NAMALWA (cell line): ENCODE measurements around the gene TRIM28.
A peak's percentile ranks its signal among the peaks of the same experiment; 100 is the strongest.
"Not testable (repeated sequence)": the region's sequence is repeated elsewhere in the genome, so short reads cannot be mapped to it uniquely, and the experiment has no call there.

ENCODE experiments used
- DNase-seq: peaks from one replicate; pipeline ENCODE4 v3.0.0-alpha.2; 2015; ENCODE audit warnings: low spot score

TRIM28 gene

DNA sequence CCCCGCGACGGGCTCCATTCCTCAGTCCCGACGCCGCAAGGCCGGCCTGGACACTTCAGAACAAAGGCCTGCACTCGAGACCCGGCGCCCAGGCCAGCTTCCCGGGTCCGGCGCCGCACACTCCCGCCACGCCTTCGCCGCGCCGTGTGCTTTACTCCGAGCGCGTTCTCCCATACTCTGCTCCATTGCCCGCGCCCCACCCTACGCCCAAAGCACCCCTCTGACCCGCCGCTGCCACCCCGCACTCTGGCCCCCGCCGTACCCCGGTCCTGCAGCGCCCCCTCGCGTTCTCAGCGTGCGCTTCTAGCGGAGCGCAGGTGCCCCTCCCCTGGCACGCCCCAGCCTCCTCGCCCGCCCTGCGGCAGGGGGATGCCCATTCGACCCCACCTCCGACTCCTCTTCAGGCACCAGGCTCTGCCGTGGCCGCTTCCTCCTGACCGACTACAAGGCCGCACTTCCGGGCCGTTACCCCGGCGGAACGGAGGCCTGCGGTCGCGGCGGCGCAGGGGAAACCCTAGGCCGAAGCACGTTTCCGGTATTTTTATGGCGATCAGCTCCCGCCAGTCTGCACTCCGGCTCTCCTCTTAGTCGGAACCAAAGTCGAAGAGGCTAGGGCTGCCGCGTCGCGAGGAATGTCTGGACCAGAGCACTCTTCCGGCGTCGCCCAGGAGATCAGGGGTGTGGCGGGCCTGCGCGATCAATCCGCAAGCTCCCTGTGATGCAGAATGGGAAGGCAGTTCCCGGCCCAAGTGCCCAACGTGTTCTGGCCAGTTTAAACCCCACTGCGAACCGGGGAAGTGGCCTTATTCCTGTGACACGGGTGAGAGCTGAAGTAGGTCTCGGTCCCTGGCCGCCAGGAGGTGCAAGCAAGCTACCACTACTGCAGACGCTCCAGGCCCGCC is 24.3 kb upstream of the TRIM28 start, which contains the start of gene ZBTB45:
Gene ZBTB45, minus strand, starts transcription at position 456 of the 902 bp plus-strand sequence. CDS start 2,137 bp downstream, outside the sequence.
- peak; percentile 96 for DNase-seq

DNA sequence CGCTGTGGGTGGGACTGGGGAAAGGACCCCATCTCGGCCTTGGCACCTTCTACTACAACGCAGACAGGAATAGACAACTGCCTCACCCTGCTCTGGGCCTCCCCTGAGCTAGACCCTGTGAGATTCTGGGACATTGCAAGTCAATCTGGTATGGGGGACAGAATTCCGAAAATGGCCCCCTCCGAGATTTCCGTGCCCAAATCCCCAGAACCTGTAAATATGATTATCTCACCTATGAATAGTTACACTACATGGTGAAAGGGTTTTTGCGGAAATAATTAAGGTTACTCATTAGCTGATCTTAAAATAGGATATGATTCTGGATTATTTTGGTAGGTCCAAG is 23.6 kb upstream of the TRIM28 start:
- DNase-seq, result no peak

DNA sequence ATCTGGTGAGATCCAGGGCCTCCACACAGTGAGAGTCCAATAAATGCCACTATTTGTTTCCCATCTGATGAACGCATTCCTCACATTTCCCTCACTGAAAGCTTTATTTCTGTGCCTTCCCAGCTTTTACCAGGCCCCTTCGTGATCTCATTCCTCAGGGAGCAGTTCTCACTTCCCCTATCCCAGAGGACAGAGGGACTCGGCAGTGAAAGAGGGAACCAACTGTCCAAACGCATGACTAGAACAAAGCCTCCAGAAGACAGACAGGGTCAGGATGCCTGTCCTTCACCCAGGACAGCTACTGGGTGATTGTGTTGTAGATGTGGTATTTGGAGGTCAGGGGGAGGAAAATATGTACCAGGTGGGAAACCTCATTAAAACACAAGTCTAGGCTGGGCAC is 22.2 kb upstream of the TRIM28 start:
- no peak for DNase-seq

DNA sequence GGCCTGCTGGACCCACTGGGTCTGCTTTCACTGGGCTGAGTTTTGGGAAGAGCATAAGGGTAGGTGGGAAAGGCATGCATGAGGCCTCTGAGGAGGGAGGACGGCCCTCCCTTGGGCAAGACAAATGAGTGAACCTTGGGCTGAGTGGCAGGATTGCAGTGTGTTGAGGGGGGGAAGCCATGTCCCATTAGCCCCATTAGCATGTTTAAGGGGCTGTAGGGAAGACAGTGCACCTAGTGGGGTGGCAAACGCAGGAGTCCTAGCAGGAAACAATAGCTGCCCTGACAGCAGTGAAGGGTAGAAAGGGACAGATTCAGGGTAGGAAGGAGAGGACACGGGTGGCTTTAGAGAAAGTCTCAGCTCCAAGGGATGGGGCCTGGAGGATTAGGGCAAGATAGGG is 21.2 kb upstream of the TRIM28 start:
- no peak for DNase-seq

DNA sequence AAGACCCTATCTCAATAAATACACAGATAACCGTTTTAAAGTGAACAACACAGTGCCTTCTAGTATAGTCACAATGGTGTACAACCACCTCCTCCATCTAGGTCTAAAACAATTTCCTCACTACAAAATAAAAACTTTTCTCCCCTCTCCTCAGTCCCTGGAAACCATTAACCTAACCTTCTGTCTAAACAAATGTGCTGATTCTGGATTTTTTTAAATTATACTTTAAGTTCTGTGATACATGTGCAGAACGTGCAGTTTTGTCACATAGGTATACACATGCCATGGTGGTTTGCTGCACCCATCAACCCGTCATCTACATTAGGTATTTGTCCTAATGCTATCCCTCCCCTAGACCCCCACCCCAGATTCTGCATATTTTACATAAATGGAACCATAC is 14.5 kb upstream of the TRIM28 start:
- no peak for DNase-seq

DNA sequence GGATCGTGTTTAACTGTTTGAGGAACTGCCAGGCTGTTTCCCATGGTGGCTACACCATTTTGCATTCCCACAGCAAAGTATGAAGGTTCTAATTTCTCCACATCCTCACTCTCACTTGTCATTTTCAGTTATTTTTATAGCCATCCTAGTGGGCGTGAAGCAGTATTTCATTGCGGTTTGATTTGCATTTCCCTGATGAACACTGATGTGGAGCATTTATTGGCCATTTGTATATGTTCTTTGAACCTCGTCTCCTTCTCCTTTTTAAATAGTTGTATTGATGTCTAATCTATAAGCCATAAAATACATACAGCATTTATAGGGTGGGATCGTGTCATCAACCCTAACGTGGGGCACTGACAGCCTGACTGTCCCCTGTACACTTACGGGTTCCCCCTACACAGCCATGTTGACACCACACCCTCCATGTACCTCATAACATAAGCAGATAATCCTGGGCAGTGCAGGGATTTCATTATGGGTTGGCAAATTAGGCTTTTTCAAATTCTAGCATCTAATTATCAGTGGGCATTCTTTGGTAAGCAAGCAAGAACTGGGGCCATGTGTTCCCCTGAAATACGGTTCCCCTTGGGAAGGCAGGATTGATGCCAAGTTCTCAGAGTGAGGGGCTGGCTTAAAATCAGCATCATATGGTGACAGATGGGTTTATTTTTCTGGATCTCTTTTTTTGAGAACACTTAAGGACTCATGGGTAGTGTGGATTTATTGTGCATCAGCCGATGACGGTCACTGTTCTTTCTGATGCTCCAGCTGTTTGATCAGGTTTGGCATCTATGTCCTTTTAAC is 12.6 kb upstream of the TRIM28 start:
- no peak for DNase-seq

DNA sequence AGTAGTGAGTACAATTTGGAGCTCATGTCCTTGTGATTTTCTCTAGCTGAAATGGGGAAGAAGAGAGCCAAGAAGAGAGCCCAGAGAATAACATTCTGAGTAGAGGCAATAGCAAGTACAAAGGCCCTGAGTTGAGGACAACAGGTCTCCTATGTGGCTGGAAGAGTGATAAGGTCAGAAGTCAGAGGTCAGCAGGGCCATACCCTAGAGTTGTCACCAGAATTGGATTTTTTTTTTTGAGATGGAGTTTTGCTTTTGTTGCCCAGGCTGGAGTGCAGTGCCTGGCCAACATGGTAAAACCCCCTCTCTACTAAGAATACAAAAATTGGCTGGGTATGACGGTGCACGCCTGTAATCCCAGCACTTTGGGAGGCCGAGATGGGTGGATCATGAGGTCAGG is 8.0 kb upstream of the TRIM28 start:
- no peak for DNase-seq

DNA sequence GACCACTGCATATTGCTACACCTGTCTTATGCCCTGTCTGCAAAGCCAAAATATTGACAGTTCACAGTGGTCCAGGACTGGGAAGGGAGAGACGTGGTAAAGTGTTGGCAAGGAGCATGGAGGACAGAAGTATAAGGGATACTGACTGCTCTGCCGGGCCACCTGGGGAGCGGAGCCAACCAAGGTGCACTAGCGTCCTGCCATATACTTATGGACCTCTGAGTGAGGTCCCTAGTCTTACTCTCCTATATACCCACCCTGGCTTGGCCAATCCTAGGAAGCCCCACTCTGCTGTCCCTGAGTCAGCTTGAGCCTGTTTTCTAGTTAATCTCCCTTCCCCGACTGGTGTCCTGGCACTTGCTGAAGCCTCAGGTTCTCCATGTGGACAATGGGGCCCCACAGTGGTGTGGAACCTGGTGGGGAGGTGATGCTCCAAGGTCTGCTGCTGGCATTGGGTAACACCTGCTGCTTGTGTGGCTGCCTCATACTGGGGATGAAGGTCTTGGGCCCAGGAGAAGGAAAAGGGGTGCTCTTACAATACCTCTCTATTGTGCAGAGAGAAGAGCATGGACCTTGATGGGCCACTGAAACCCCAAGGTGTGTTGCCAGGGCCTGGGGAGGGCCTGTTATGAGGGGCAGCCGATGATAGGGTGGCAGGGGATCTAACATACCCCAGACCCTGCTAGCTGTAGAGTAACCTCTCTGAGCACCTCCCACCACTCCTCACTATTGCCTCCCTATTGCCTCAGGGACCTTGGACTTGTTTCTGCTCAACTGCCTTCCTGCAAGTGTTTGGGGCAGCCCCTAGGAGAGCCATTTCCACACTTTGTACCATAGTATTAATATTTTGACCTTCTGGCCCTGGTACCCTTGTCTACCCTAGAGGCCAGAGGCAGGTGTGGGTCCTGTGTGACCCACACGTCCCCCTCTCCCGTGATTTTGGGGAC is 6.7 kb upstream of the TRIM28 start:
- DNase-seq, result no peak

DNA sequence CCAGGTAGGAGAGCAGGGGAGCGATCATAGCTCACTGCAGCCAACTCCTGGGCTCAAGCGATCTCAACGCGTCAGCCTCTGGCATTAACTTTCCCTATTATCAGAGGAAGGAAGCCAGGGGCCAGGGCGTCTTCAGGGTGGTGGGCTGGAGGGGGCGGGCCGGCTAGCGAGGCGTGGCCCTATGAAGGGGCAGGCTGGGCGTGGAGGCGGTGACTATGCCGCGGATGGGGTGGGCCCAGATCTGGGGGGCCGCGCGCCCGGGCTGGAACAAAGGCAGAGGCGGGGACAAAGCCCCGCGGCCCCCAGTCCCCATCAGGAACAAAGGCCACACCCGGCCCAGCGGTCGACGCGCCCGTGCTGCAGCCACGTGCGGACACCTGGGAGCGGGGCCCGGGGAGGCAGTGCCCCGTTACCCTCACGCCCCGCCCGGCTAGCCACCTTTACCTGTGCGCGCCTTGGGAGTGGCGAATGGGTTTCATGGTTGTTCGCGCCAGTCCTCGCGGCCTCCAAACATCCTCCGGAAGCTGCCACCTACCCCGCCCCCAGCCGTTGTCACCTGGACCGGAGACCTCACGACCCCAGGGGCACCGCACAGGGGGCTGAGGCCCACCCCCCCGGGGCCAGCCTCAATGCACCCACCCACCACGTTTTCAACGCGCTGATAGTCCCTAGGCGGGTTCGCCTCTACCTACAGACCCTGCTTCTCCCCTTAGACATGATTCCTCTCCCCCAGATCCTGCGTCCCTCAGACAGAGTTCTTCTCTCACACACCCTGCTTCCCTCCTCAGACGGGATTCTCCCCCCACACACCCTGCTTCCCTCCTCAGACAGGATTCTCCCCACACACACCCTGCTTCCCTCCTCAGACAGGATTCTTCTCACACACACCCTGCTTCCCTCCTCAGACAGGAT is 5.4 kb upstream of the TRIM28 start:
- no peak for DNase-seq

DNA sequence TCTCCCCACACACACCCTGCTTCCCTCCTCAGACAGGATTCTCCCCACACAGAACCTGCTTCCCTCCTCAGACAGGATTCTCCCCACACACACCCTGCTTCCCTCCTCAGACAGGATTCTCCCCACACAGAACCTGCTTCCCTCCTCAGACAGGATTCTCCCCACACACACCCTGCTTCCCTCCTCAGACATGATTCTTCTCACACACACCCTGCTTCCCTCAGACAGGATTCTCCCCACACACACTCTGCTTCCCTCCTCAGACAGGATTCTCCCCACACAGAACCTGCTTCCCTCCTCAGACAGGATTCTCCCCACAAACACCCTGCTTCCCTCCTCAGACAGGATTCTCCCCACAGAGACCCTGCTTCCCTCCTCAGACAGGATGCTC is 4.7 kb upstream of the TRIM28 start:
- not testable (repeated sequence) for DNase-seq

DNA sequence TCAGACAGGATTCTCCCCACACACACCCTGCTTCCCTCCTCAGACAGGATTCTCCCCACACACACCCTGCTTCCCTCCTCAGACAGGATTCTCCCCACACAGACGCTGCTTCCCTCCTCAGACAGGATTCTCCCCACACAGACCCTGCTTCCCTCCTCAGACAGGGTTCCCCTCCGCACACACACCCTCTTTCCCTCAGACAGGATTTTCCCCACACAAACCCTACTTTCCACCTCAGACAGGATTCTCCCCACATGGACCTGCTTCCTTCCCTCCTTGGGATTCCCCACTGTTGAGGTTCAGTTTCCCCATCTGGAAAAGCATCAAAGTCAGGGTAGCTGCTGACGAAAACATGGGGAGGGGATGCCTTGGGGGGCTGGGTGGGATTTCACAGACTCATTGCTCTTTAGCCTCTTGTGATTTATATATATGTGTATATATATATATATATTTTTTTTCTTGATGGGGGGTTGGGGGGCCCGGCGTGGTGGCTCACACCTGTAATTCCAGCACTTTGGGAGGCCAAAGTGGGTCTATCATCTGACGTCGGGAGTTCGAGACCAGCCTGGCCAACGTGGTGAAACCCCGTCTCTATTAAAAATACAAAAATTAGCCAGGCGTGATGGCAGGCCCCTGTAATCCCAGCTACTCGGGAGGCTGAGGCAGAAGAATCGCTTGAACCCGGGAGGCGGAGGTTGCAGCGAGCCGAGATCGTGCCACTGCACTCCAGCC is 1.1 kb upstream of the TRIM28 start:
- DNase-seq, result not testable (repeated sequence)

DNA sequence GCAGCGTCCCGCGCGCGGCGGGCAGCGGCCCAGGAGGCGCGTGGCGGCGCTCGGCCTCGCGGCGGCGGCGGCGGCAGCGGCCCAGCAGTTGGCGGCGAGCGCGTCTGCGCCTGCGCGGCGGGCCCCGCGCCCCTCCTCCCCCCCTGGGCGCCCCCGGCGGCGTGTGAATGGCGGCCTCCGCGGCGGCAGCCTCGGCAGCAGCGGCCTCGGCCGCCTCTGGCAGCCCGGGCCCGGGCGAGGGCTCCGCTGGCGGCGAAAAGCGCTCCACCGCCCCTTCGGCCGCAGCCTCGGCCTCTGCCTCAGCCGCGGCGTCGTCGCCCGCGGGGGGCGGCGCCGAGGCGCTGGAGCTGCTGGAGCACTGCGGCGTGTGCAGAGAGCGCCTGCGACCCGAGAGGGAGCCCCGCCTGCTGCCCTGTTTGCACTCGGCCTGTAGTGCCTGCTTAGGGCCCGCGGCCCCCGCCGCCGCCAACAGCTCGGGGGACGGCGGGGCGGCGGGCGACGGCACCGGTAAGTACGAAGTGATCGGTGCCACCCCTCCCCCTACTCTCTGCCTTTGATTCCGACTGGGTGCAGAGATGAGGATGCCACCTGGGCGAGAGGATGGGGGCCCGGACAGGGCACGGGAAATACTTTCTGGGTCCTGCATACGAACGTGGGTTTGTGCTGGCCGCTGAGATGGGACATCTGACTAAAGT is 874 bp downstream of the TRIM28 start:
- DNase-seq, result peak; percentile 59

DNA sequence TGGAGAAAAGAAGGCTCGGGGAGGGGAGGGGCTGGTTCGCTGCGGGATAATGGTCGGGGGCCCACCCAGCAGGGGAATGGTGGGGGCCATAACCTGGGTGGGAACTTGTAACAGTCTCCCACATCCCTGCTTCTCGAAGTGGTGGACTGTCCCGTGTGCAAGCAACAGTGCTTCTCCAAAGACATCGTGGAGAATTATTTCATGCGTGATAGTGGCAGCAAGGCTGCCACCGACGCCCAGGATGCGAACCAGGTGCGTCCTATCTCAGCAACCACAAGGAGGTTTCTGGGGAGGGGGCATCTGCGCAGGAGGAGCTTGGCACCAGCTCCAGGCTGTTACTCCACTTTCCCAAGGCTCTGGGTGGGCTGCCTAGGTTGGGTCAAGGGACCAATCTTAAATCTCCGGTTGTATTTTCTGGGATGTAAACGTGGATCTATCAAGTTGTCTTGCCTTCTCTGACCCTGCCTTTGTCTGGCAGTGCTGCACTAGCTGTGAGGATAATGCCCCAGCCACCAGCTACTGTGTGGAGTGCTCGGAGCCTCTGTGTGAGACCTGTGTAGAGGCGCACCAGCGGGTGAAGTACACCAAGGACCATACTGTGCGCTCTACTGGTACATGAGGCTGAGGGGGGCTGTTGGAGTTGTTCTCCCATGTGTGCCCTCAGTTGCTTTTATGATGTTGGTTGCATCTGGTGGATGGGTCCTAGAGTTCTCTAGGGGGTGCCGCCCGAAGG is 1.6 kb downstream of the TRIM28 start:
- no peak for DNase-seq

DNA sequence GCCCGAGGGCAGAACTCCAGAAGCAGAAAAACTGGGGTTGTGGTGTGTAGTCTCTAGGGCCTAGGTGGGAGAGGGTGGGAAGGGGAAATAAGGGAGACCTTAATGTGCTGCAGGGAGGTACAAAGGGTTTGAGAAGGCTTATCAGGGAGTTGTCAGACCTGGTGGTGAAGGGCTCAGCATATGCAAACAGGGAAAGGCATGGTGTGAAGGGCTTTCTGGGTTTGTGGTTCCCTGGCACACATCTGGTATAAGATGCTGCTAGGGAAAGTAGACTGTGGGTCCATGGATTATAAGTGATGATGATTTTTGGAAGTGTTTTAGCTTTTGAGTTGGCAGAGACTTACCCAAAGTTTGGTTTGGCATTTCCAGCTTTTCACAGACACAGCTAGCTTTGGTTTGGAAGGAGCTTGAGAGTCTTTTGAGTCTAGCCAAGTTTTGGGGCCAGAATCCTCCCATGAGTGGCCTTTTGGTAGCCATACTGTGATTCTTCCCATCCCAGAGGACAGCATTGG is 2.2 kb downstream of the TRIM28 start:
- DNase-seq, result no peak

DNA sequence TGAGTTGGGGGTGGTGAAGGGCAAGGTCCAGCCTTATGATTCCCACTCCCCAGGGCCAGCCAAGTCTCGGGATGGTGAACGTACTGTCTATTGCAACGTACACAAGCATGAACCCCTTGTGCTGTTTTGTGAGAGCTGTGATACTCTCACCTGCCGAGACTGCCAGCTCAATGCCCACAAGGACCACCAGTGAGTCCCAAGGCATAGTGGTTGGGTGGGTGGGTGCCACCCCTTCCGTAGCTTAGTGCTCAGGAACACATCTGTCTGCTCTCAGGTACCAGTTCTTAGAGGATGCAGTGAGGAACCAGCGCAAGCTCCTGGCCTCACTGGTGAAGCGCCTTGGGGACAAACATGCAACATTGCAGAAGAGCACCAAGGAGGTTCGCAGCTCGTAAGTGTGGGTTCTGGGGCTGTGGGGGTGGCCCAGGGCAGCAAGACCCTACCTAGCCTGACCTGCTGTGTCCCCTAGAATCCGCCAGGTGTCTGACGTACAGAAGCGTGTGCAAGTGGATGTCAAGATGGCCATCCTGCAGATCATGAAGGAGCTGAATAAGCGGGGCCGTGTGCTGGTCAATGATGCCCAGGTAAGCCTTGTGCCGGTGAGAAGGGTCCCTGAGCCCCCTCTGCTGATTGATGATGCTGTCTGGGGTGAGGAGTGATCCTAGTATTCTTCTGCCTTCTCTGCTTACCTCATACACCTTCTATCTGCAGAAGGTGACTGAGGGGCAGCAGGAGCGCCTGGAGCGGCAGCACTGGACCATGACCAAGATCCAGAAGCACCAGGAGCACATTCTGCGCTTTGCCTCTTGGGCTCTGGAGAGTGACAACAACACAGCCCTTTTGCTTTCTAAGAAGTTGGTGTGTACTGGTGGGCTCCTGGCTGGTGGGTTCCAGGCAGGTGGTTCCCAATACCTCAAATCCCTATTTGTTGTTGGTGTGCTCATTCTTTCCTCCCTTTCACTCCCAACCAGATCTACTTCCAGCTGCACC is 3.8 kb downstream of the TRIM28 start:
- DNase-seq, result no peak

DNA sequence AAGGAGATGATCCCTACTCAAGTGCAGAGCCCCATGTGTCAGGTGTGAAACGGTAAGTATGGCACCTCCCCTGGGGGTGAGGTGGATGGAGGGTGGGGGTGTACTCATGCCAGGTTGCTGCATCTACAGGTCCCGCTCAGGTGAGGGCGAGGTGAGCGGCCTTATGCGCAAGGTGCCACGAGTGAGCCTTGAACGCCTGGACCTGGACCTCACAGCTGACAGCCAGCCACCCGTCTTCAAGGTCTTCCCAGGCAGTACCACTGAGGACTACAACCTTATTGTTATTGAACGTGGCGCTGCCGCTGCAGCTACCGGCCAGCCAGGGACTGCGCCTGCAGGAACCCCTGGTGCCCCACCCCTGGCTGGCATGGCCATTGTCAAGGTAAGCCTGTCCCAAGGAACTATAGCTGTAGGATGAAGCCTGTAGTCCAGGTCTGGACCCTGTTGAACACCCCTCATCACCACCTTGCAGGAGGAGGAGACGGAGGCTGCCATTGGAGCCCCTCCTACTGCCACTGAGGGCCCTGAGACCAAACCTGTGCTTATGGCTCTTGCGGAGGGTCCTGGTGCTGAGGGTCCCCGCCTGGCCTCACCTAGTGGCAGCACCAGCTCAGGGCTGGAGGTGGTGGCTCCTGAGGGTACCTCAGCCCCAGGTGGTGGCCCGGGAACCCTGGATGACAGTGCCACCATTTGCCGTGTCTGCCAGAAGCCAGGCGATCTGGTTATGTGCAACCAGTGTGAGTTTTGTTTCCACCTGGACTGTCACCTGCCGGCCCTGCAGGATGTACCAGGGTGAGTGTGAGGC is 5.2 kb downstream of the TRIM28 start:
- no peak for DNase-seq
